ENCODE data around the gene LAMP2.
"Not testable (repeated sequence)": the region's sequence is repeated elsewhere in the genome, so short reads cannot be mapped to it uniquely, and the experiment has no call there.

Gene LAMP2

DNA sequence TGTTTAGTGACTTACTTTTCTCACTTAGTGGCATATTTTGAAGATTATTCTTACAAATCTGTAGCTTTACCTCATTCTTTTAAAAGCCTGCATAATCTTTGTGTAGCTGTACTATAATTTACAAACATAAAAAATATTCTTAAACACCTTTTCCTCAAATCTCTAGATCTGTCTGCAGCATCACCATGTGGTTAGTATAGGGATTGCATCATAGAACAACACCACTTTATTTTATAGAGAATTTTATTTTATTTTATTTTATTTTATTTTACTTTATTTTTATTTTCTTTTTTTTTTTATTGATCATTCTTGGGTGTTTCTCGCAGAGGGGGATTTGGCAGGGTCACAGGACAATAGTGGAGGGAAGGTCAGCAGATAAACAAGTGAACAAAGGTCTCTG lies 6.4 kb upstream of the LAMP2 start:
- DNase-seq (ENCODE audit: low read depth) = peak; percentile 48
- TF ChIP-seq, protein P1, sequence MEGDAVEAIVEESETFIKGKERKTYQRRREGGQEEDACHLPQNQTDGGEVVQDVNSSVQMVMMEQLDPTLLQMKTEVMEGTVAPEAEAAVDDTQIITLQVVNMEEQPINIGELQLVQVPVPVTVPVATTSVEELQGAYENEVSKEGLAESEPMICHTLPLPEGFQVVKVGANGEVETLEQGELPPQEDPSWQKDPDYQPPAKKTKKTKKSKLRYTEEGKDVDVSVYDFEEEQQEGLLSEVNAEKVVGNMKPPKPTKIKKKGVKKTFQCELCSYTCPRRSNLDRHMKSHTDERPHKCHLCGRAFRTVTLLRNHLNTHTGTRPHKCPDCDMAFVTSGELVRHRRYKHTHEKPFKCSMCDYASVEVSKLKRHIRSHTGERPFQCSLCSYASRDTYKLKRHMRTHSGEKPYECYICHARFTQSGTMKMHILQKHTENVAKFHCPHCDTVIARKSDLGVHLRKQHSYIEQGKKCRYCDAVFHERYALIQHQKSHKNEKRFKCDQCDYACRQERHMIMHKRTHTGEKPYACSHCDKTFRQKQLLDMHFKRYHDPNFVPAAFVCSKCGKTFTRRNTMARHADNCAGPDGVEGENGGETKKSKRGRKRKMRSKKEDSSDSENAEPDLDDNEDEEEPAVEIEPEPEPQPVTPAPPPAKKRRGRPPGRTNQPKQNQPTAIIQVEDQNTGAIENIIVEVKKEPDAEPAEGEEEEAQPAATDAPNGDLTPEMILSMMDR (conservative IDR thresholded peaks at IDR 0.05; ENCODE audit: control insufficient read depth, insufficient read depth, low read depth, low read length) = peak; percentile 68
- not testable (repeated sequence) for H3K4me3 ChIP-seq (ENCODE audit: control insufficient read depth, low read depth, low read length)

DNA sequence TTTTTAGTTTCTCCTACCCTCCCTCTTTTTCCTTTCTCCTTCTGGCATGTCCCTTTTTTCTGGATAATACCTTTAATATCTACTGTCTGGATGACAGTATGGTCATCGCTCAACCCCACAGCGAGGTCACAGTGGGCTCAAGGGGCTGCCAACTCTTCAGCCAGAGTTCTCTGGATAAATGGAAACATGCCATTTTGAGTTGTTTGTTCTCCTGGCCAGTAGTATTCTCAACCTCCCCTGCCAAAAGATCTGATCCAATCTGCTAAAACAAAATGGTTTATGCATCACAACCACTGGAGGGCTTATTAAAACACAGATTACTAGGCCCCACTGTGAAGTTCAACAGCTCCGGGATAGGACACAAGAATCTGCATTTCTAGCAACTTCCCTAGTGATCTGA lies 5.0 kb upstream of the LAMP2 start:
- TF ChIP-seq, protein P1 (conservative IDR thresholded peaks at IDR 0.05; ENCODE audit: control insufficient read depth, insufficient read depth, low read depth, low read length) = no peak
- no peak overlapping the region for H3K4me3 ChIP-seq (ENCODE audit: control insufficient read depth, low read depth, low read length)
- no peak for DNase-seq (ENCODE audit: low read depth)

DNA sequence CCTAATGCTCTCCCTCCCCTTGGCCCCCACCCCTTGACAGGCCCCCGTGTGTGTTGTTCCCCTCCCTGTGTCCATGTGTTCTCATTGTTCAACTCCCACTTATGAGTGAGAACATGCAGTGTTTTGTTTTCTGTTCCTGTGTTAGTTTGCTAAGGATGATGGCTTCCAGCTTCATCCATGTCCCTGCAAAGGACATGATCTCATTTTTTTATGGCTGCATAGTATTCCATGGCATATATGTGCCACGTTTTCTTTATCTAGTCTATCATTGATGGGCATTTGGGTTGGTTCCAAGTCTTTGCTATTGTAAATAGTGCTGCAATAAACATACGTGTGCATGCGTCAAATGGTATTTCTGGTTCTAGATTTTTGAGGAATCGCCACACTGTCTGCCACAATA lies 561 bp upstream of the LAMP2 start:
- not testable (repeated sequence) for H3K4me3 ChIP-seq (ENCODE audit: control insufficient read depth, low read depth, low read length); DNase-seq (ENCODE audit: low read depth)

DNA sequence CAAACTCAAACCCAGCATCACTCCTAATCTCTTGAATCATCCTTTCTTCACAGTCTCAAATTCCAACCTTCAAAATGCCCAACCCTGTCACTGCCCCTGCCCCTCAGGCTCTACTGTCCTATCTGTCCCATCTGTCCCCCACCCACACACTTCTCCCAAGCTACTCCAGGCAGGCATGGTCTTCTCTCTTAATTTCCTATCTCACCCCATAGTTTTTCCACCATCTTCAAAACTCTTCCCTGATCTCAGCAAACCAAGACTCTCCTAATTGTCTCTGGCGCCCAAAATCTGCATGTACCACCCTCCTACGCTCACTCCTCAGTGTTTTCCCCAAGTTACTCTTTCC lies 644 bp downstream of the LAMP2 start:
- TF ChIP-seq, protein P1 (conservative IDR thresholded peaks at IDR 0.05; ENCODE audit: control insufficient read depth, insufficient read depth, low read depth, low read length) = no peak
- DNase-seq (ENCODE audit: low read depth) = peak; percentile 2
- H3K4me3 ChIP-seq (ENCODE audit: control insufficient read depth, low read depth, low read length) = peak overlapping the region; percentile 76

DNA sequence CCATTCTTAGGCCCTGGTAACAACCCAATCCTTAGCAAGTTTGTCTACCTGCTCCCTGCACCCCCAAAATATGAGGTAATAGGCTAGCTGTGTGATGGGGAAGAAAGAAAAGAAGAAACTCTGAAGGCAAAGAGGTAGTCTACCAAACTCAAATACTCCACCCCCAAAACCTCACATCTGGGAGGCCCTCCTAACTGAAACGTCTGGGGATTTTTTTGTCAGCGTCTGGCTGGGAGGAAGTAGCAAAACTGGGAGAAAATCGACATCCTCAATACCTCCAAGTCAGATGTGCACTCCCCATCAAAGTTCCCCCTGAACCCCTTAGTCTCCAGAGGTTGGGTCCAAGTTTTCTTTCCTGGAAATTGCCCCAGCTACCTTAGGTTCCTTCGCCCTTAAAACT lies 1.0 kb downstream of the LAMP2 start:
- DNase-seq (ENCODE audit: low read depth) = no peak
- TF ChIP-seq, protein P1 (conservative IDR thresholded peaks at IDR 0.05; ENCODE audit: control insufficient read depth, insufficient read depth, low read depth, low read length) = no peak
- peak overlapping the region; percentile 76 for H3K4me3 ChIP-seq (ENCODE audit: control insufficient read depth, low read depth, low read length)

DNA sequence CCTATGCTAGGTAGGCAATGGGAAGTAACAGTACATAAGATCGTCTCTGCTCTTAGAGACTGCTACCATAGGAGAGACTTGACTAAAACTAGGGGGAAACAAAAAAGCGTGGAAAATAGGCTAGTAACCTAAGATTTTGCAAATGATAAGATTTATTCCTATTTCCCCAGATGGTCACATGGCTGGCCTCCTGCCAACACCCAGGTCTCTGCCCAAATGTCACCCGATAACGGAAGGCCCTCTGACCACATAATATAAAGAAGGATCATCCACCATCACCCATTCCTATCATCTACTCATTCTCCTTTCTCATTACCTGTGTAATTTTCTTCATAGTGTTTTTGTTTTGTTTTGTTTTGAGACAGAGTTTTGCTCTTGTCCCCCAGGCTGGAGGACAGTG lies 4.7 kb downstream of the LAMP2 start:
- no peak for DNase-seq (ENCODE audit: low read depth)
- TF ChIP-seq, protein P1 (conservative IDR thresholded peaks at IDR 0.05; ENCODE audit: control insufficient read depth, insufficient read depth, low read depth, low read length) = no peak
- no peak overlapping the region for H3K4me3 ChIP-seq (ENCODE audit: control insufficient read depth, low read depth, low read length)

DNA sequence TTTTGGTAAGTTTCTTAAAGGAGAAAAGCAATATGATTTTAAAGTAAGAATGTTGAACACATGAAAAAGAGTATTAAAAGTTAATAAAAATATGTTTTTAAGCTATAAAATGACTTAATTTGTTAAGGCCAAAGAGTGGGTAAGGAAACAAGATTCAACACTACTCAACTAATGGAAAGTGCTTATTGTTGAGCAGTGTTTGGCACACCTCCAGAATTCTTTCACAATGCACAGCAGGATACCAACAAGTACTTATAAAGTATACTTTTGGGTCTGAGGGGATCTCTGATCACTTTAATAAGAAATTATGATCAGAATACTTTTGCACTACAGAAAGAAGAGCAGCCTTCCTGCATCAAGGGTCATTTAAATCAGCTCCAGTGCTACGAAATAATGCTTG lies 5.9 kb downstream of the LAMP2 start:
- no peak overlapping the region for H3K4me3 ChIP-seq (ENCODE audit: control insufficient read depth, low read depth, low read length)
- DNase-seq (ENCODE audit: low read depth) = peak; percentile 63
- TF ChIP-seq, protein P1 (conservative IDR thresholded peaks at IDR 0.05; ENCODE audit: control insufficient read depth, insufficient read depth, low read depth, low read length) = no peak

All from fibroblast of mammary gland (primary cell).